Measurements from ENCODE around the gene ORAI1. TPM values are rescaled to one million over a fixed set of nuclear protein-coding genes. Genes with fewer than 3 reads are reported as not detected.
"Not testable (repeated sequence)": the region's sequence is repeated elsewhere in the genome, so short reads cannot be mapped to it uniquely, and the experiment has no call there.

Gene ORAI1
- total RNA-seq, 2 experiments from 2014 or later, result 21.1 to 21.8 TPM

DNA sequence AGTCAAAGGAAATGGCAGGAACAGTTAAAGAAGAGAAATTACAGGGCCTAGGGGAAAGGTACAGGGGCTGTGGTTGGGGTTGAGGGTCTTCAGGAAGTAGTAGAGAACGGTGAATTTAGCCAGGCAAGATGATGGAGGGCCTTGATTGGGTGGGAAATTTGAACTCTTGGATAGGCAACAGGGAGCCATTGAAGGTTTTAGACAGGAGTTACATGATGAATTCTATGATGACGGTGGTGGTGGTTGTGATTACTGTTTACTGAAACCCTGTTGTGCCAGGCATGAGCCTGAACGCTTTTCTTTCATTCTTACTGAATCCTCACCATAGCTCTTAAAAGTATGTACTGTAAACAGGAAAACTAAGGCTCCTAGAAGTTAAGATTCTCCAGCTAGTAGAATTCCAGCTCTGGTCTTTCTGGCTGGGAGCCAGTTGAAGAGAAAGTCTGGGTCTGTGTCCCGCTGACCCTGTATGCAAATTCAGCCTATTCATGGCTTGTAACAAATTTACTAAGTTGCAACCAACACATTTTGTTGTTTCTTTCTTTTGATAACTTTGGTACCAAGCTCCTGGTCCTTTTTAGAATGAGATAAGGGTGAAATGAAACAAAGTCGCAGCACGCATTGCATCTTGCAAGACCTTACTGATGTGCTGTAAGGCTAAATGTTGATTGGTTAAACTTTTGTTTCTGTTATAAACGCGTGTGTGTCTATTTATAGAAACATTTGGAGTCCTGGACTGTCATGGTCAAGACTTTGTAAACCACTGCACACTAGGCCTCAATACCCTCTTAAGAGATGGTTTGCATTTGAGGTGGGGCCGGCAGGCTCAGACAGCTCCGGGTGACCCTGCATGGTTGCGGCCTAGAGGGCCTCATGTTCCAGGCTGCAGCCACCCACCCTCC lies 6.0 kb downstream of the ORAI1 start:
- Mint-ChIP-seq H3K4me3 (peak overlapping the region; percentile 54), H3K27ac (peak overlapping the region; percentile 98), H3K36me3 (ENCODE audit: low read depth) (peaks cover 35% of the 10 kb centered on the region), H3K27me3 (ENCODE audit: low read depth) (no peaks in the 10 kb centered on the region), H3K4me1 (ENCODE audit: low read depth) (peaks cover 72% of the 10 kb centered on the region), H3K9me3 (no peaks in the 10 kb centered on the region)
- CTCF ChIA-PET, result interaction anchor here (0.6 to 9.5 kb wide), 2 partner anchors 32 to 37 kb away, joined by 4 to 110 read pairs; partner anchors contain the start of gene MORN3
- intact Hi-C loops (cut with micrococcal nuclease), result no loop called here
- DNase-seq, result no peak

DNA sequence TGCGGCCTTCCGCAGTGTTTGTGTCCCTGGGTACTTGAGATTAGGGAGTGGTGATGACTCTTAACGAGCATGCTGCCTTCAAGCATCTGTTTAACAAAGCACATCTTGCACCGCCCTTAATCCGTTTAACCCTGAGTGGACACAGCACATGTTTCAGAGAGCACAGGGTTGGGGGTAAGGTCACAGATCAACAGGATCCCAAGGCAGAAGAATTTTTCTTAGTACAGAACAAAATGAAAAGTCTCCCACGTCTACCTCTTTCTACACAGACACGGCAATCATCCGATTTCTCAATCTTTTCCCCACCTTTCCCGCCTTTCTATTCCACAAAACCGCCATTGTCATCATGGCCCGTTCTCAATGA lies 7.5 kb downstream of the ORAI1 start:
- Mint-ChIP-seq H3K4me1 (ENCODE audit: low read depth) (peaks cover 81% of the 10 kb centered on the region), H3K36me3 (ENCODE audit: low read depth) (peaks cover 29% of the 10 kb centered on the region)
- H3K27me3 Mint-ChIP-seq (ENCODE audit: low read depth); DNase-seq; H3K4me3 Mint-ChIP-seq; H3K27ac Mint-ChIP-seq; intact Hi-C loops (cut with micrococcal nuclease); H3K9me3 Mint-ChIP-seq: not testable (repeated sequence)
- CTCF ChIA-PET, result interaction anchor here (9.5 kb wide), 1 partner anchor 36 kb away, joined by 110 read pairs; the partner anchor contains the start of gene MORN3

DNA sequence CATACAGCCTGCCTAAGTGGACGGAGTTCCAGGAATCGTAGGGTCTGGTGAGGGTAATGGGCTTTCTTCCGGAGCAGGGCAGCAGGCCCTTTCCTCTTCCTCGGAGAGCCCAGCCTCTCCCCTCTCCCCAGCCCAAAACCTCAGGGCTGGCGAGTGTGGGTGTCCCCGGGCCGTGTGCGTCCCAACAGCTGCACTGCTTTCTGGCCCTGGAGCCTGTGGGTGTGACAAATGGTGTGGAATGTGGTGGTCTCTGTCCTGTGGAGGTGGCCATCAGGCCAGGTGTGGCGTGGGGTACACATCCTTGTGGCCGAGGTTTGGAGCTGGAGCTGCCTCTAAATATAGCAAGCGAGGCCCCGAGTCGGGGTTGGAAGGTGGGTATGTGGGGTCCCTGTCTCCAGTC lies 8.5 kb downstream of the ORAI1 start:
- Mint-ChIP-seq H3K4me3 (peak overlapping the region; percentile 29), H3K27ac (peak overlapping the region; percentile 62), H3K9me3 (no peaks in the 10 kb centered on the region), H3K27me3 (ENCODE audit: low read depth) (no peaks in the 10 kb centered on the region), H3K36me3 (ENCODE audit: low read depth) (peaks cover 22% of the 10 kb centered on the region), H3K4me1 (ENCODE audit: low read depth) (peaks cover 72% of the 10 kb centered on the region)
- no peak for DNase-seq
- intact Hi-C loops (cut with micrococcal nuclease), result no loop called here
- CTCF ChIA-PET, result interaction anchor here (1.6 to 3.9 kb wide), 4 partner anchors 7 to 82 kb away, joined by 6 to 23 read pairs (median 6); partner anchors contain the start of genes MORN3 and ORAI1

DNA sequence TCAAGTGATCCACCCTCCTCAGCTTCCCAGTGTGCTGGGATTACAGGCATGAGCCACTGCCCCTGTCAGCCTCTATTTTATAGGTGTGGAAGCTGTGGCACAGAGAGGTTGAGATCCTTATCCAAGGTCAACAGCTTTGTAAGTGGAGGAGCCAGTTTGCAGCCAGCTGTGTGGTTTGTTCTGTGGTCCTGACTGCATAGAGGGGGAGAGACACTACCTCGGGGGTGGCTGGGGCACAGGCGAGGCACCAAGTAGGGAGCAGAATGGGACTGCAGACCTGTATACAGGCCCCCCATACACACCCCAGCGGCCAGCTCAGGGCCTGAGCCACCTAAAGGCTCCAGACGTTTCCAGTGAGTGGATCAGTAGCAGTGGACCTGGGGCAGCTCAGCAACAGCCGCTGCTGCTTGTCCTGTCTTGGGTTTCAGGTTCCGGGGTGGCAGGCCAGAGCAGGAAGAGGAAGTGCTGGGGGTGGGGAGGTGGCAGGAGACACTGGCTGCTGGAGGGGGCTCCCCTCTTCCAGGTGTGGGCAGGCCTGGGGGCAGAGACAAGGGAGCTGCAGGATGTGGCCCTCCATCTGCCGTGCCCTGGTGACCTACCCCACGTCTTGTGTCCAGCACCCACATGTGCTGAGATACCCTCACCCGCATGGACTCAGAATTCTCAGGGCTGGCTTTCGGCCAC lies 11.0 kb downstream of the ORAI1 start:
- intact Hi-C loops (cut with micrococcal nuclease), result loop anchor here (1.0 kb wide), 1 partner anchor 10 kb away; no protein-coding TSS in a partner anchor
- Mint-ChIP-seq H3K4me1 (ENCODE audit: low read depth) (peaks cover 51% of the 10 kb centered on the region), H3K4me3 (peak overlapping the region; percentile 66)

DNA sequence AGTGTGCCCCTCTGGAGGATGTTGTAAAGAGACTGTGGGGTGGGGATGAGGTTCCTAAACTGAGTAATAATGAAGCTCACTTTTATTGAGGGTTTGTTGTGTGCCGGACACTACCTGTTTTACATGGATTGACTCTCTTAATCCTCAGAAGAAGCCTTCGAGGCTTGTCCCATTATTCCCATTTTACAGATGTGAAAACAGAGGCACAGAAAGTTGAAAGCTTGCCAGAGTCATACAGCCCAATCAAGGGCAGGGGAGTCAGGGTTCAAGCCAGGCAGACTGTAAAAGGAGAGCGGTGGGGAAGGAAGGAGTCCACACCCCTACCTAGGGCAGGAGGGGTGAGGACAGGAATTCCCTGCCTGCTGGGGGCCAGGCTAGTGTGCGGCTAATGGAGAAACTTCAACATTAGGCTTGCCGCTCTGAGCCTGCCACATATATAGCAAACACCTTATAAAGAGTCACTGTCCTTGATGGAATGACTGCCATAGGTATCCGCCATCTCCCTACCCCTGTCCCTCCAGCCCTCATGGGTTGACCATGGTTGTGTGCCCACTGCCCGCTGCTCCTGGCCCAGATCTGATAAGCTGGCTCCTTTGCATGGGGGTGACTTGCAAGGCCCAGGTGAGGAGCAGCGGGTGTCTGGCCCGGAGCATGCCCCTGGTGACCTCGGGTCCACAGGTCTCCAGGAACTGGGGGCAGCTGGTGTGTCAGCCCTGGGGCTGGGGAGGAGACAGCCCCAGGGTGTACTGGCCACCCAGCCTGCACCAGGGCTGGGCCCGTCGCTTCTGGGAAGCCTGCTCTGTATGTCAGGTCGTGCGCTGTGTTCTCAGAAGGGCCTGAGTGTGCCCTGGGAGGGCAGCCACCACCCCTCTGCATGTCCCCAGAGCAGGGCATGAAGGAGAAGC lies 12.2 kb downstream of the ORAI1 start:
- Mint-ChIP-seq H3K4me3 (no peak overlapping the region), H3K27me3 (ENCODE audit: low read depth) (no peaks in the 10 kb centered on the region), H3K36me3 (ENCODE audit: low read depth) (peaks cover 20% of the 10 kb centered on the region), H3K9me3 (no peaks in the 10 kb centered on the region), H3K27ac (peak overlapping the region; percentile 94), H3K4me1 (ENCODE audit: low read depth) (peaks cover 41% of the 10 kb centered on the region)
- intact Hi-C loops (cut with micrococcal nuclease), result no loop called here
- CTCF ChIA-PET, result interaction anchor here (0.5 to 3.9 kb wide), 3 partner anchors 11 to 163 kb away, joined by 3 to 23 read pairs (median 10); partner anchors contain the start of genes MORN3 and ORAI1
- DNase-seq, result no peak

More for the DNA sequence above, 11.0 kb downstream of the ORAI1 start:
- H3K27me3 Mint-ChIP-seq (ENCODE audit: low read depth), result no peaks in the 10 kb centered on the region
- H3K27ac Mint-ChIP-seq, result peak overlapping the region; percentile 94
- CTCF ChIA-PET, result interaction anchor here (0.5 to 3.9 kb wide), 4 partner anchors 10 to 84 kb away, joined by 3 to 23 read pairs (median 7); partner anchors contain the start of genes MORN3 and ORAI1
- peak; percentile 82 for DNase-seq
- H3K9me3 Mint-ChIP-seq, result no peaks in the 10 kb centered on the region
- peaks cover 20% of the 10 kb centered on the region for H3K36me3 Mint-ChIP-seq (ENCODE audit: low read depth)

DNA sequence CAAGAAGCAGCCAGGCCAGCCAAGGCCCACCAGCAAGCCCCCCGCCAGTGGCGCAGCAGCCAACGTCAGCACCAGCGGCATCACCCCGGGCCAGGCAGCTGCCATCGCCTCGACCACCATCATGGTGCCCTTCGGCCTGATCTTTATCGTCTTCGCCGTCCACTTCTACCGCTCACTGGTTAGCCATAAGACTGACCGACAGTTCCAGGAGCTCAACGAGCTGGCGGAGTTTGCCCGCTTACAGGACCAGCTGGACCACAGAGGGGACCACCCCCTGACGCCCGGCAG lies 15.0 kb downstream of the ORAI1 start:
- no peaks in the 10 kb centered on the region for H3K27me3 Mint-ChIP-seq (ENCODE audit: low read depth)
- intact Hi-C loops (cut with micrococcal nuclease), result no loop called here
- peaks cover 20% of the 10 kb centered on the region for H3K36me3 Mint-ChIP-seq (ENCODE audit: low read depth)
- H3K27ac Mint-ChIP-seq, result no peak overlapping the region
- CTCF ChIA-PET, result interaction anchor here (0.7 to 1.5 kb wide), 3 partner anchors 10 to 89 kb away, joined by 3 to 6 read pairs (median 3); no protein-coding TSS in a partner anchor
- H3K9me3 Mint-ChIP-seq, result no peaks in the 10 kb centered on the region
- H3K4me1 Mint-ChIP-seq (ENCODE audit: low read depth), result peaks cover 25% of the 10 kb centered on the region
- no peak for DNase-seq
- H3K4me3 Mint-ChIP-seq, result no peak overlapping the region

DNA sequence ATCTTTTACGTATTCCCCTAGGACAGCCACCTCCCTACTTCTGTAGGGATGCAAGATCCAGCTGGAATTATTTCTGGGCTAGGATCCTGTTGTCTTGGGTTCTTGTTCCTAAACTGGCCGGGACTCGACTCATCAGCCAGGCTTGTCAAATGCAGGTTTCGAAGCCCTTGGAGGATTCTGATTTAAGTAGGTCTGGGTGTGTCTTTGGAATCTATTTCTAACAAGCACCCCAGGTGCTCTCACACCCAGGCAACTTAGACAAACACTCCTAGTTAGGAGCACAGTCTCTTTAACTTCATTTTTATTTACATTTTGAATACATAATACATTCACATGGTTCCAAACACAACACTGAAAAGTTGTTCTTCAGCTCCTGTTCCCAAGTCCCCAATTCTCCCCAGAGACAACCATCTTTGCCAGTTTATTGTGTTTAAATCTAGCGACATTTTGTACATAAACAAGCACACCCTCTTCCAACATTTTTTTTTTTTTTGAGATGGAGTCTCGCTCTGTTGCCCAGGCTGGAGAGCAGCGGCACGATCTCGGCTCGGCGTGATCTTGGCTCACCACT lies 22.2 kb downstream of the ORAI1 start:
- intact Hi-C loops (cut with micrococcal nuclease), result no loop called here
- Mint-ChIP-seq H3K36me3 (ENCODE audit: low read depth) (peaks cover 11% of the 10 kb centered on the region), H3K4me3 (no peak overlapping the region), H3K4me1 (ENCODE audit: low read depth) (peaks cover 21% of the 10 kb centered on the region), H3K27me3 (ENCODE audit: low read depth) (no peaks in the 10 kb centered on the region), H3K9me3 (no peaks in the 10 kb centered on the region), H3K27ac (no peak overlapping the region)
- DNase-seq, result no peak
- CTCF ChIA-PET, result interaction anchor here (0.6 to 5.3 kb wide), 5 partner anchors 9 to 26 kb away, joined by 3 to 20 read pairs (median 6); no protein-coding TSS in a partner anchor

DNA sequence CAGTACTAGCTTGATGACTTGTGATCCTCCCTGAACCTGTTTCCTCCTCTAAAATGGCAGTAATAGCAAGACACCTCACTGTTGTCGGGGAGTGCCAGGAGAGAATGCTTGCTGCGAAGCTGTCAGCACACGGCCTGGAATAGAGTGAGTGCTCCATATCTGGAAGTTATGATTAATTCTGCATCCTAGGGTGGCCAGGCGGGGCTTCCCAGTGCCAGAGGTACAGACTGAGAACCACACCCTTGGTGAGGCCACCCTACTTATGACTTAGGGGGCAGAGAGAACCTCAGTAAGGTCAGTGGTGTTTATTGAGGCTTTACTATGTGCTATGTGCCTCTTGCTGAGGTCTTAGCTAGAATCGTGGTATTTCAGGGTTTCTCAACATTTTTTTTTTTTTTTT lies 23.0 kb downstream of the ORAI1 start:
- intact Hi-C loops (cut with micrococcal nuclease), result no loop called here
- CTCF ChIA-PET, result interaction anchor here (0.7 to 5.3 kb wide), 4 partner anchors 14 to 253 kb away, joined by 4 to 20 read pairs (median 6); no protein-coding TSS in a partner anchor

DNA sequence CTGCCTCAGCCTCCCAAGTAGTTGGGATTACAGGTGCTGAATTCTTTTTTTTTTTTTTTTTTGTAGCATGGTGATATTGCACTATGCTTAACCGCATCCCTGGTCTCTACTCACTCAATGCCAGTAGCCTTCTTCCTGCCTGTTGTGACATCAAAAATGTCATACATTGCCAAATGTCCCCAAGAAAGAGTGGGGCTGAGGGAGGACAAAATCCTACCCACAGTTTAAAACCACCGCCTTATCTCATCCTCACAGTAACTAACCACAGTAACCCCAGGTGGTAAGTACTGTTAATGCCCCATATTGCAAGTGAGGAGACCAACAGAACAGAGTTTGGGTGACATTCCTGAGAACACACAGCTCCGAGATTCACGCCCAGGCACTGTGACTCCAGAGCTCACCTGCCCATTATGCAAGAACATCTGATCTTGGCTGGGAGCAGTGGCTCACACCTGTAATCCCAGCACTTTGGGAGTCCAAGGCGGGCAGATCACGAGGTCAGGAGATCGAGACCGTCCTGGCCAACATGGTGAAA lies 23.6 kb downstream of the ORAI1 start:
- Mint-ChIP-seq H3K36me3 (ENCODE audit: low read depth) (peaks cover 10% of the 10 kb centered on the region), H3K4me1 (ENCODE audit: low read depth) (peaks cover 31% of the 10 kb centered on the region), H3K27ac (peak overlapping the region; percentile 25), H3K27me3 (ENCODE audit: low read depth) (no peaks in the 10 kb centered on the region), H3K4me3 (no peak overlapping the region), H3K9me3 (no peaks in the 10 kb centered on the region)
- DNase-seq, result no peak
- intact Hi-C loops (cut with micrococcal nuclease), result loop anchor here (10.0 kb wide), 1 partner anchor 615 kb away; the partner anchor contains the start of gene OASL
- CTCF ChIA-PET, result interaction anchor here (0.7 to 5.3 kb wide), 3 partner anchors 15 to 253 kb away, joined by 4 to 20 read pairs (median 6); no protein-coding TSS in a partner anchor

More for the DNA sequence above, 23.0 kb downstream of the ORAI1 start:
- DNase-seq, result no peak
- no peaks in the 10 kb centered on the region for H3K27me3 Mint-ChIP-seq (ENCODE audit: low read depth)
- H3K36me3 Mint-ChIP-seq (ENCODE audit: low read depth), result peaks cover 11% of the 10 kb centered on the region
- no peak overlapping the region for H3K4me3 Mint-ChIP-seq
- peak overlapping the region; percentile 63 for H3K27ac Mint-ChIP-seq
- H3K9me3 Mint-ChIP-seq, result no peaks in the 10 kb centered on the region
- H3K4me1 Mint-ChIP-seq (ENCODE audit: low read depth), result peaks cover 27% of the 10 kb centered on the region

DNA sequence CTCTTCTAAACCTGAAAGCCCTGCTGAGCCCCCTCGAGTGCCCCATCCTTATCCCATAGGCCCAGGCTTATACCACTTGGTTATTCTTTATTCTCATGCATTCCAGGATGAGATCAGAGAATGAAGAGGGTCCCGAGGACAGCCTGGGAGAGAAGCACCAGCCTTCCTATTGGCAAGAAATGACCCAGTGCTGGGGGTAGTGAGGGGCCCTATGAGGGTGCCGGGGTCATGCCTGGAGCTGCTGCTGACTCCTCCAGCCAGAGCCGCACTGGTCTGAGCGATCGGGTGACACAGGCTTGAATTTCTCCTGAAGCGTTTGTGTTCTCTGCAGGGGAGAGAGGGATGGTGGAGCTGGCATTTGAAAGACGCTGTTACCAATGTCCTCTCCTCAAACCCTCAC lies 25.0 kb downstream of the ORAI1 start:
- peaks cover 9% of the 10 kb centered on the region for H3K36me3 Mint-ChIP-seq (ENCODE audit: low read depth)
- no peak for DNase-seq
- no peaks in the 10 kb centered on the region for H3K27me3 Mint-ChIP-seq (ENCODE audit: low read depth)
- H3K4me3 Mint-ChIP-seq, result no peak overlapping the region
- H3K9me3 Mint-ChIP-seq, result no peaks in the 10 kb centered on the region
- peaks cover 31% of the 10 kb centered on the region for H3K4me1 Mint-ChIP-seq (ENCODE audit: low read depth)
- CTCF ChIA-PET, result interaction anchor here (0.7 to 5.3 kb wide), 3 partner anchors 10 to 30 kb away, joined by 3 to 20 read pairs (median 3); no protein-coding TSS in a partner anchor
- intact Hi-C loops (cut with micrococcal nuclease), result loop anchor here (10.0 kb wide), 1 partner anchor 617 kb away; the partner anchor contains the start of gene OASL
- H3K27ac Mint-ChIP-seq, result peak overlapping the region; percentile 12

Measured in activated naive CD4-positive, alpha-beta T cell treated with anti-CD3 and anti-CD28 coated beads for 36 hours (primary cell).